Neural cell (in vitro differentiated cells): ENCODE data around the gene KCNJ1. TPM values are rescaled to one million over a fixed set of nuclear protein-coding genes. Genes with fewer than 3 reads are reported as not detected.

Source experiments
- H2AFZ ChIP-seq: fragments of 200-600, 300-800 bp; sonication (generic), shearing (Covaris generic); 2 replicates; pipeline ENCODE4 v1.6.0; 2014; ENCODE audit warnings: low read depth, mild to moderate bottlenecking, antibody characterized with exemption, low read length, moderate library complexity
- H3F3A ChIP-seq: fragments of 200-600 bp; shearing (Covaris generic); 2 replicates; pipeline ENCODE4 v1.6.1; 2016; ENCODE audit warnings: mild to moderate bottlenecking, moderate library complexity, mixed read lengths, antibody characterized with exemption, low read length; ENCODE audit not compliant: insufficient read depth, poor library complexity, severe bottlenecking
- H3K27ac ChIP-seq: fragments of 200-600, 300-800 bp; sonication (generic), shearing (Covaris generic); 2 replicates; pipeline ENCODE4 v1.5.1; 2014; ENCODE audit warnings: mild to moderate bottlenecking, low read length, moderate library complexity
- H3K27me3 ChIP-seq: fragments of 300-800, 200-600 bp; sonication (generic), shearing (Covaris generic); 2 replicates; pipeline ENCODE4 v1.6.0; 2014; ENCODE audit warnings: mild to moderate bottlenecking, low read depth, low read length, moderate library complexity; ENCODE audit not compliant: insufficient read depth
- H3K36me3 ChIP-seq: fragments of 300-800, 200-600 bp; sonication (generic), shearing (Covaris generic); 2 replicates; pipeline ENCODE4 v1.5.1; 2014; ENCODE audit warnings: mild to moderate bottlenecking, antibody characterized with exemption, low read length, moderate library complexity; ENCODE audit not compliant: insufficient read depth
- H3K4me2 ChIP-seq: fragments of 300-800, 200-600 bp; sonication (generic), shearing (Covaris generic); 2 replicates; pipeline ENCODE4 v1.6.0; 2014; ENCODE audit warnings: mild to moderate bottlenecking, low read length
- H3K4me3 ChIP-seq: fragments of 300-800, 200-600 bp; sonication (generic), shearing (Covaris generic); 2 replicates; pipeline ENCODE4 v1.5.1; 2014; ENCODE audit warnings: mild to moderate bottlenecking, low read length, moderate library complexity
- H3K79me2 ChIP-seq: fragments of 200-600 bp; shearing (Covaris generic); replicated peaks from 2 replicates; pipeline ENCODE4 v1.6.0; 2014; ENCODE audit warnings: mild to moderate bottlenecking, low read length, moderate library complexity; ENCODE audit not compliant: insufficient read depth
- H3K9ac ChIP-seq: fragments of 300-800, 200-600 bp; sonication (generic), shearing (Covaris generic); 2 replicates; pipeline ENCODE4 v1.6.1; 2016; ENCODE audit warnings: mild to moderate bottlenecking, low read length, mixed read lengths
- H3K9me2 ChIP-seq: fragments of 200-600 bp; shearing (Covaris generic); 2 replicates; pipeline ENCODE4 v1.6.1; 2016; ENCODE audit warnings: mild to moderate bottlenecking, low read length, mixed read lengths; ENCODE audit not compliant: insufficient read depth
- H3K9me3 ChIP-seq: fragments of 200-600, 300-800 bp; sonication (generic), shearing (Covaris generic); 2 replicates; pipeline ENCODE4 v1.6.1; 2016; ENCODE audit warnings: mild to moderate bottlenecking, mixed run types, low read length, moderate library complexity, mixed read lengths
- H4K20me1 ChIP-seq: fragments of 200-600 bp; shearing (Covaris generic); 2 replicates; pipeline ENCODE4 v1.6.1; 2016; ENCODE audit warnings: mild to moderate bottlenecking, mixed run types; ENCODE audit not compliant: insufficient read depth
- CTCF ChIP-seq: fragments of 450-650 bp; IDR thresholded peaks from 2 replicates; pipeline ENCODE4 v1.5.1; 2014; ENCODE audit warnings: antibody characterized with exemption, mild to moderate bottlenecking, moderate library complexity; ENCODE audit not compliant: poor library complexity, severe bottlenecking
- EP300 ChIP-seq: fragments of 450-650 bp; conservative IDR thresholded peaks from 2 replicates; pipeline ENCODE4 v1.6.1; 2014; ENCODE audit warnings: antibody characterized with exemption, mild to moderate bottlenecking, moderate library complexity; ENCODE audit not compliant: poor library complexity, severe bottlenecking
- EZH2 ChIP-seq: fragments of 200-600, 300-800 bp; shearing (Covaris generic), sonication (generic); IDR thresholded peaks from 2 replicates; pipeline ENCODE4 v1.6.1; 2014; ENCODE audit warnings: antibody characterized with exemption, low read length, borderline replicate concordance, mild to moderate bottlenecking; ENCODE audit not compliant: insufficient read depth, poor library complexity, severe bottlenecking
- MXI1 ChIP-seq: fragments of 450-650 bp; conservative IDR thresholded peaks from 2 replicates; pipeline ENCODE4 v1.6.1; 2014; ENCODE audit warnings: antibody characterized with exemption, mild to moderate bottlenecking; ENCODE audit not compliant: poor library complexity, severe bottlenecking
- POLR2AphosphoS5 ChIP-seq: IDR thresholded peaks from 2 replicates; pipeline ENCODE4 v1.6.1; 2012
- RAD21 ChIP-seq: fragments of 450-650 bp; conservative IDR thresholded peaks from 2 replicates; pipeline ENCODE4 v1.6.1; 2014; ENCODE audit warnings: antibody characterized with exemption, mild to moderate bottlenecking, moderate library complexity
- REST ChIP-seq: IDR thresholded peaks from 2 replicates; pipeline ENCODE4 v1.6.1; 2012; ENCODE audit warnings: borderline replicate concordance
- SMC3 ChIP-seq: fragments of 450-650 bp; conservative IDR thresholded peaks from 2 replicates; pipeline ENCODE4 v1.6.1; 2014; ENCODE audit warnings: antibody characterized with exemption, mild to moderate bottlenecking, moderate library complexity; ENCODE audit not compliant: poor library complexity
- TAF1 ChIP-seq: IDR thresholded peaks from 2 replicates; pipeline ENCODE4 v1.6.1; 2012; ENCODE audit warnings: low read depth
- polyA plus RNA-seq: library from polyadenylated mRNA; depleted of rRNA; stranded (reverse); fragments of >200 nt; gene quantifications from 2 replicates; pipeline ENCODE4 v1.2.3, GENCODE V29; 2014

The KCNJ1 gene
- polyA plus RNA-seq, 1 donor from 2014 or later, result 0.22 TPM

- Histone ChIP-seq H3K9ac (no peak overlapping the region), H3K9me3 (no peaks in the 10 kb centered on the region), H3K9me2 (no peaks in the 10 kb centered on the region), H3K36me3 (no peaks in the 10 kb centered on the region), H3K27me3 (peaks cover 39% of the 10 kb centered on the region), H3K79me2 (no peaks in the 10 kb centered on the region), H2AFZ (no peak overlapping the region), H3K27ac (no peak overlapping the region), H3F3A (no peaks in the 10 kb centered on the region), H3K4me3 (no peak overlapping the region), H3K4me2 (no peak overlapping the region), H4K20me1 (no peaks in the 10 kb centered on the region)
- TF ChIP-seq MXI1 (no peak), RAD21 (no peak), EZH2 (no peak), POLR2AphosphoS5 (no peak), SMC3 (no peak), EP300 (no peak), TAF1 (no peak), REST (no peak), CTCF (no peak)
Measured at GRCh38 chr11:128893578-128894285, 26.6 kb upstream of the KCNJ1 start.

GRCh38 chr11:128892866-128893565 is 25.9 kb upstream of the KCNJ1 start:
- H3K36me3 ChIP-seq, result no peaks in the 10 kb centered on the region
- no peak overlapping the region for H3K9ac ChIP-seq
- H4K20me1 ChIP-seq, result no peaks in the 10 kb centered on the region
- no peak overlapping the region for H3K27ac ChIP-seq
- peaks cover 41% of the 10 kb centered on the region for H3K27me3 ChIP-seq
- no peaks in the 10 kb centered on the region for H3K9me2 ChIP-seq
- no peaks in the 10 kb centered on the region for H3F3A ChIP-seq
- H3K4me2 ChIP-seq, result no peak overlapping the region
- H3K4me3 ChIP-seq, result no peak overlapping the region
- H3K79me2 ChIP-seq, result no peaks in the 10 kb centered on the region
- no peak overlapping the region for H2AFZ ChIP-seq
- H3K9me3 ChIP-seq, result no peaks in the 10 kb centered on the region
- no peak for TF ChIP-seq CTCF
- no peak for TF ChIP-seq TAF1
- no peak for TF ChIP-seq EZH2
- no peak for TF ChIP-seq MXI1
- no peak for TF ChIP-seq REST
- no peak for TF ChIP-seq SMC3
- no peak for TF ChIP-seq POLR2AphosphoS5
- TF ChIP-seq EP300, result no peak
- no peak for TF ChIP-seq RAD21
